ENCODE data around the gene BNIP3.

BNIP3 gene

DNA sequence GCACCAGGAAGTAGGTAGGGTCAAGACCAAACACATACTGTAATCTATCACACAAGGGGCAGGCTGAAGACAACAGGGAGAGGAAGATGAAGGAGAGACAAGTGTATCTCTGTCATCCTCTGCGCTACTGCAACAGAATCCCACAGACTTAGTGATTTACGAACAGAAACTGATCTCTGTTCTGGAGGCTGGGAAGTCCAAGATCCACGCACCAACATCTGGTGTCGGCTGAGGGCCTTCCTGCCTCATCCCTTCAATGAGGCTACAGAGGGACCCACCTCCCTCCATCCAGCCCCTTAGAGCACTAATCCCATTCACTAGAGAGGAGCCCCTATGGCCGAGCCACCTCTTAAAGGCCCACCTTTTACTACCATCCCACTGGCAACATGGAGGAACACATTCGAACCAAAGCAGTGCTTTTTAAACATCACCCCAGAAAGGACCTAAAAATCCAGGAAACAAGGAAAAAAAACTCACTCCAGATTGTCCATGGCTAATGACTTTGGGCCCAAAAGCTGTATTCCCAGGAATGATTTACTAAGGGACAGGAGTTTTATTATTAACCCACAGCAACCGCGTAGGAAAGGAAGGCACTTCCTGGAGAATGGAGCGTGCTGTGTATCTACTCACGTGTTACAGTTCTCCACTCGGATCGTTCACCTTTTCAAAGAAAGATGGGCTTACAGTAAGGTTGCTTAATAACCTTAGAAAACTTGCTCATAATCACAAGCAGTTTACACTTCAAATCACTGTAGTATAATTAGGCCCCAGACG, 4.2 kb downstream of the BNIP3 start:
- no peak overlapping the region for H3K4me3 Mint-ChIP-seq
- peaks cover 72% of the 10 kb centered on the region for H3K4me1 Mint-ChIP-seq (ENCODE audit: low read depth)
- H3K27me3 Mint-ChIP-seq (ENCODE audit: low read depth), result no peaks in the 10 kb centered on the region
- peak overlapping the region; percentile 73 for H3K27ac Mint-ChIP-seq
- H3K9me3 Mint-ChIP-seq, result no peaks in the 10 kb centered on the region
- H3K36me3 Mint-ChIP-seq (ENCODE audit: low read depth), result peaks cover 25% of the 10 kb centered on the region

DNA sequence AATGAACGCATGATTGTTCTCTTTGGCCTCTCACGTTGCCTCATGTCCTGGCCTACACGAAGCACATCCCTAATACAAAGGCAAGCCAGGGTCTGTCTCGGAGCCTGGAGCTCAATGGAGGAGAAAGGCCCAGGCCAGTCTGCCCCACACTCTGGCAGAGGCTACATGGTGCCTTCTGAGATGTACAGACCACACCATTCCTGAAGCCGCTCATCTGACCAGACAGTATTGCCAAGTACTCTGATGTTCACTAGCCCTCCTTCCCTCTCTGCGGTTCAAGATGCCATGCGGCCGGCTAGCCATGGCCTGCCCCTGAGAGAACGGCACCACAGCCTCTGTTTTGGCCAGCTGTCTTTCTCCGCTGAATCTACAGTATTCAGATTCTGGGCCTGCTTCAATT, 5.9 kb downstream of the BNIP3 start:
- no peak overlapping the region for H3K4me3 Mint-ChIP-seq
- no peaks in the 10 kb centered on the region for H3K9me3 Mint-ChIP-seq
- no peaks in the 10 kb centered on the region for H3K27me3 Mint-ChIP-seq (ENCODE audit: low read depth)
- H3K27ac Mint-ChIP-seq, result peak overlapping the region; percentile 64
- peaks cover 28% of the 10 kb centered on the region for H3K36me3 Mint-ChIP-seq (ENCODE audit: low read depth)
- H3K4me1 Mint-ChIP-seq (ENCODE audit: low read depth), result peaks cover 81% of the 10 kb centered on the region

DNA sequence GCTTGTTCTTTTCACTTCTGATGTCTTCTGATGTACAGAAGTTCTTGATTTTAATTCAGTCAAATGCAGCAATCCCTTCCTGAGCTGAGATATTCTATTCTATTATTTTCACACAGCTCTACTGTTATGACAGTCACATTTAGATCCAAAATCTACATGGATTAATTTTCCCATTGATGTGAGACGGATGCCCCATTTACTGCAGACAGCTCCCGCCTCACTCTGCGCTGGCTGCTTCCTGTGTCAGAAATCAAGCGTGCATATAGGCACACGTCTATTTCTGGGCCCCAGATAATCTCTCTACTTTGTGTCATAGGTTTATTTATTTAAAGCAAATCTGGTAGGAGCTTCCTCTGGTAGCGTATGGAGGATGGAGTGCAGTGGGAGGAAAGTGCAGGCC, 6.7 kb downstream of the BNIP3 start:
- H3K27ac Mint-ChIP-seq, result peak overlapping the region; percentile 58
- no peaks in the 10 kb centered on the region for H3K27me3 Mint-ChIP-seq (ENCODE audit: low read depth)
- no peaks in the 10 kb centered on the region for H3K9me3 Mint-ChIP-seq

GRCh38 chr10:131974034-131974817, 7.5 kb downstream of the BNIP3 start:
- peaks cover 76% of the 10 kb centered on the region for H3K4me1 Mint-ChIP-seq (ENCODE audit: low read depth)
- no peaks in the 10 kb centered on the region for H3K9me3 Mint-ChIP-seq
- peaks cover 29% of the 10 kb centered on the region for H3K36me3 Mint-ChIP-seq (ENCODE audit: low read depth)
- H3K4me3 Mint-ChIP-seq, result peak overlapping the region; percentile 81
- H3K27me3 Mint-ChIP-seq (ENCODE audit: low read depth), result no peaks in the 10 kb centered on the region
- H3K27ac Mint-ChIP-seq, result peak overlapping the region; percentile 84

More for the DNA sequence above, 6.7 kb downstream of the BNIP3 start:
- Mint-ChIP-seq H3K36me3 (ENCODE audit: low read depth) (peaks cover 31% of the 10 kb centered on the region), H3K4me1 (ENCODE audit: low read depth) (peaks cover 82% of the 10 kb centered on the region), H3K4me3 (peak overlapping the region; percentile 24)

DNA sequence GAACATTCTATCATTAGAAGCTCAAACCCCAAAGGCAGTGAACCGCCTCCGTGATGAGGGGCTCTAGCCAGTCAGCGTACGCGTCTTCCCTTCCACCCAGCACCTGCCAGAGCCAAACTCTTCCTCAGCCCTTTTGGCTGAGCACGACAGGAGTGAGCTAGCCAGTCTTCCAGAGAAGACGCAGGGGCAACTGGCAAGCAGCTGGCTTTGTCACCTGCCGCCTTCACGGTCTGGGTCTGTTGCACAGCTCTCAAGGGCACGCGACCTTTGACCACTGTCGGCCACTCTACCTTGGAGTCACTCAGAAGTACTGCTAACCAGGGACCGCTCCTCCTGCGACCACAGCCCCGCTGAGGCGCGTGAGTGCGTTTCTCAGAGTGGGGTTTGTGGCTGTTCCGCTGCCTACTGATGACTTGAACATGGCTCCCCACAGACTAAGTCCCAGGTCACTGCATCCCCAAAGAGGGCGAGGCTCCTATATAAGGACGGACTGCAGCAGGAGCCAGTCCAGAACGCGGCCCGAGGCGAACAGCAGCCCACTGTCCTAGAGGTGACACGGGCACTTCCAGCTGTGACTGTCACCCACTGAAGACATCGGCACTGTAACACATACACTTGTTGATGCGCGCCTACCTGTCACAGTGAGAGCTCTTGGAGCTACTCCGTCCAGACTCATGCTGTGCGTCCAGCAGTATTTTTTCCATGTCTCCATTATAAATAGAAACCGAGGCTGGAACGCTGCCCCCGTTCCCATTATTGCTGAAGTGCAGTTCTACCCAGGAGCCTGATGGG, 8.4 kb downstream of the BNIP3 start:
- peak overlapping the region; percentile 81 for H3K4me3 Mint-ChIP-seq
- H3K36me3 Mint-ChIP-seq (ENCODE audit: low read depth), result peaks cover 33% of the 10 kb centered on the region
- H3K27ac Mint-ChIP-seq, result peak overlapping the region; percentile 95
- no peaks in the 10 kb centered on the region for H3K9me3 Mint-ChIP-seq
- no peaks in the 10 kb centered on the region for H3K27me3 Mint-ChIP-seq (ENCODE audit: low read depth)
- peaks cover 70% of the 10 kb centered on the region for H3K4me1 Mint-ChIP-seq (ENCODE audit: low read depth)

GRCh38 chr10:131972474-131973071, 9.2 kb downstream of the BNIP3 start:
- peak overlapping the region; percentile 95 for H3K27ac Mint-ChIP-seq
- no peaks in the 10 kb centered on the region for H3K9me3 Mint-ChIP-seq
- no peaks in the 10 kb centered on the region for H3K27me3 Mint-ChIP-seq (ENCODE audit: low read depth)
- peaks cover 30% of the 10 kb centered on the region for H3K36me3 Mint-ChIP-seq (ENCODE audit: low read depth)
- H3K4me3 Mint-ChIP-seq, result peak overlapping the region; percentile 81
- peaks cover 62% of the 10 kb centered on the region for H3K4me1 Mint-ChIP-seq (ENCODE audit: low read depth)

DNA sequence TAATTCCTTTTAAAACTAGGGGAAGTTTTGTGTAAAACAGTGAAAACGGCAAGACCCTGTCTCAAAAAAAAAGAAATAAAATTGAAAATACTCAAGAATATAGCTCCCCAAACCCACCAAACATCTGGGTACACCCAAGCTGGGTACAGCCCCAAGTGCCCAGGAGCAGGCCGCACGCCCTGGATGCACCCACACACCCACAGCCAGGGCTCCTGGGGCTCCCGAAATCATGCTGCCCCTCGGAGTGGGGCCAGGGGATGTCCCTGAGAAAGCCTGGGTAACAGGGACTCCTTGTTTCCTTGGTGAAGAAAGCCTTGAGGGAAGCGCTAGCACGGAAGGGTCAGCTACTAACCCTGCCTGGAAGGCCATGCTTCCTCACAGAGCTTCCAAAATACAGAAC, 10.1 kb downstream of the BNIP3 start:
- peak overlapping the region; percentile 95 for H3K27ac Mint-ChIP-seq
- peaks cover 53% of the 10 kb centered on the region for H3K4me1 Mint-ChIP-seq (ENCODE audit: low read depth)
- no peaks in the 10 kb centered on the region for H3K27me3 Mint-ChIP-seq (ENCODE audit: low read depth)
- H3K36me3 Mint-ChIP-seq (ENCODE audit: low read depth), result peaks cover 31% of the 10 kb centered on the region
- no peaks in the 10 kb centered on the region for H3K9me3 Mint-ChIP-seq
- H3K4me3 Mint-ChIP-seq, result no peak overlapping the region

- Mint-ChIP-seq H3K9me3 (no peaks in the 10 kb centered on the region), H3K4me3 (no peak overlapping the region), H3K27ac (peak overlapping the region; percentile 59), H3K27me3 (ENCODE audit: low read depth) (no peaks in the 10 kb centered on the region), H3K36me3 (ENCODE audit: low read depth) (peaks cover 31% of the 10 kb centered on the region), H3K4me1 (ENCODE audit: low read depth) (peaks cover 48% of the 10 kb centered on the region)
These were observed 10.8 kb downstream of the BNIP3 start for GRCh38 chr10:131970946-131971345.

DNA sequence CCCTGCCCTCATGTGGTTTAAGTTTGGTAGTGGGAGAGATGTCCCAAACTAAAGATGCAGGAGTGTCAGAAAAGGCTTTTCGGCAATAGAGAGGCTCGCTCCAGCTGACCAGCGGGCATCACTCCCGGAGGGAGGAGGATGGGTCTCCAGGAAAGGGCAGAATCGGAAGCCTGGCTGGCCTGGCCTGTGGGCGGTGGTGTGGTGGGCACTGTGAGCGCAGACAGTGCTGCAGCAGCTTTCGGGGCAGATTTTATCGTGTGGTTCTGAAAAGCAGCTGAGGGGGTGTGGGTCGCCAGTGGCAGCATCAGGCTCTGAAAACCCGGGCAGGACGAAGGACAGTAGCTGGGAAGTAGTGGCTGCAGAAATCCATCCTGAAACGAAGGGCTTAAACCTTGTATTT, 12.8 kb downstream of the BNIP3 start:
- Mint-ChIP-seq H3K4me3 (no peak overlapping the region), H3K36me3 (ENCODE audit: low read depth) (peaks cover 31% of the 10 kb centered on the region), H3K27me3 (ENCODE audit: low read depth) (no peaks in the 10 kb centered on the region), H3K27ac (no peak overlapping the region), H3K4me1 (ENCODE audit: low read depth) (peaks cover 40% of the 10 kb centered on the region), H3K9me3 (no peaks in the 10 kb centered on the region)

DNA sequence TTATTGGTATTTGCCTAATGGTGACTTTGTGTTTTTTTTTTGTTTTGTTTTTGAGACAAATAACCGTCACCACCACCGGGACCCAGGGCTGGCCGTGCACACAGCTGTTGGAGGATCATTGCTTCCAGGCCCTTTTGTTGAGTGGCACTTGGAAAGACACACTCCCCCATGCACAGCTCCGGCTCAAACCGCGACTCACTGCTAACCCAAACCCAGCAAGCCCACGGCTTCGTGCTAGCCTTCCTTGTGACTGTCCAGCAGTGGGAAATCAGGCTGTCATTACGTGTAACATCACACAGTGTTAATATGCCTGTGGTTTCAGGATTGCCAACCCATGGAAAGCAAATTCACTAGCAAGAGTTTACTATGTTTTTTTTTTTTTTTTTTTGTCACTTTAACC, 17.4 kb downstream of the BNIP3 start:
- Mint-ChIP-seq H3K36me3 (ENCODE audit: low read depth) (peaks cover 21% of the 10 kb centered on the region), H3K9me3 (no peaks in the 10 kb centered on the region), H3K4me1 (ENCODE audit: low read depth) (peaks cover 14% of the 10 kb centered on the region), H3K4me3 (no peak overlapping the region), H3K27me3 (ENCODE audit: low read depth) (no peaks in the 10 kb centered on the region), H3K27ac (no peak overlapping the region)

DNA sequence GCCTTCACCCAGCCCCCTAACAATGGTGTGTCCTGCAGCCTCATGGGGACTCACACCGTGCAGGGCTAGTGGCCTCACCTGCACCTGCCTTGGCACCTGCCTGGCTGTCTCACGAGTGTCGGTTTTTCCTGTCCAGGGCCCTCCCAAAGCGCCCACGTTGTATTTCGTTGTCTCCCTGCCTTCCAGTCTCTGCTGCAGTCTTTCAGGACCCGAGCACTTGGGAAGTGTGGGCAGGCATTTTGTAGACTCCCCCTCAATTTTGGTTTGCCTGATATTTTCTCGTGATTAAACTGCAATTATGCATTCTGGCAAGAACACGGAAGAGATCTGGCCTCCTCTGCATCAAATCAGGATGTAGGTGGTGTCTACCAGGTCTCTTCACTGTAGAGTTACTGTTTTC, 17.9 kb downstream of the BNIP3 start:
- Mint-ChIP-seq H3K27ac (peak overlapping the region; percentile 13), H3K9me3 (no peaks in the 10 kb centered on the region), H3K36me3 (ENCODE audit: low read depth) (peaks cover 19% of the 10 kb centered on the region), H3K27me3 (ENCODE audit: low read depth) (no peaks in the 10 kb centered on the region), H3K4me1 (ENCODE audit: low read depth) (peaks cover 14% of the 10 kb centered on the region), H3K4me3 (no peak overlapping the region)

DNA sequence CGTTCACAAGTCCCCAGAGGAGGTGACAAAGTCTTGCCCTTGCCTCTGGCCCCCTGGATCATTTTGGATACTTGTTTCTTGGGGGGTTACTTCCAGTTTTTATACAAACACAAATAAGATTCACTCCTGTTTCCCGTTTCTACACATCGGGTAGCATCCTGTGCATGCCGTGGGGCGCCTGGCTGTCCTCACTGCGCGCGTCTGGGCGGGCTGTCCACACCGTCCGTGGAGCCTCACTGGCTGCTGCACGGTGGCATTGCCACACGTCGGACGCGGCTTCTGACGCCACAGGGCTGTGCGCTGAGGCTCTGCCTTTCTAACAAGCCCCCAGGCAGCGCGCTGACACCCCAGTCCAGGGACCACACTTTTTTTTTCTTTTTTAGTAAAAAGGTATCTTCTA, 18.4 kb downstream of the BNIP3 start:
- H3K27ac Mint-ChIP-seq, result no peak overlapping the region
- H3K9me3 Mint-ChIP-seq, result no peaks in the 10 kb centered on the region
- H3K27me3 Mint-ChIP-seq (ENCODE audit: low read depth), result no peaks in the 10 kb centered on the region
- peaks cover 18% of the 10 kb centered on the region for H3K36me3 Mint-ChIP-seq (ENCODE audit: low read depth)
- no peak overlapping the region for H3K4me3 Mint-ChIP-seq
- peaks cover 14% of the 10 kb centered on the region for H3K4me1 Mint-ChIP-seq (ENCODE audit: low read depth)

DNA sequence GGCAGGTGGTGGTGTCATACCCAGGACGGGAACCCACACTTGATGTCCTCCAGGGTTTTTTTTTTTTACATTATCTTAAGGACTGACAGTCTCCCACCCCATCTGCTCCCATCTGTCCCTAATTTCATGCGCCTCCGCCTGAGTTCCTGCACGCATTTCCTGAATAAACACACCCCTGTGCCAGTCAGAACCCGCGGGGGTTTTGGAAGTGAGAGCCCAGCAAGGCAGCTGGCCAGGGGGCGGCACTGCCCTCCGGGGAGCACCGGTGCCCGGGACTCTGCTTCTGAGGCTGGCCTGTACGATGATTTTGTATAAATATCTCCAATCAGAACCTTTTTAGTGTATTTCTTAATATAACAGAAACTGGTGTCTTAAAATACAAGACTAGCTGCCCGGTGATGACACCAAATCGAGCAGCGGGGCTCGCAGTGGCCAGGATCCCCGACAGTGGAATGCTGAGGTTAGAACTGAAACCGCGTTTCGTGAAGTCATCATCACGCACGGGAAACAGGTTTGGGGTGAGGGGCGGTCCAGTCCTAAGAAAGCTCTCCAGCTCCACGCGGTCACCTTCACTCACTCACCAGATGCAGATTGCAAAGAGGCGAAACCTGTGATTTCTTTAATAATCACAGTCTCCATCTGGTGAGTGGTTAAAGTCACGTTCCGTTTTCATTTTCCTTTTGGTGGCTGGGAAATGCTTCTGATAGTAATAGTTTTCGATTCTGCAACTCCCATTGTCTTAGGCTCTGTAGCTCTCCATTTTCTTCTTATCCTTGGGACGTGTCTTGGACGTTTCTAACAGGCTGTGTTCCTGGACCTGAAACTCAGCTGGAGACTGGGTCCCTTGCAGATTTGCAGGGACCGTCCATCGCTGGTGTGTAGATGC, 19.7 kb downstream of the BNIP3 start:
- peaks cover 21% of the 10 kb centered on the region for H3K36me3 Mint-ChIP-seq (ENCODE audit: low read depth)
- no peaks in the 10 kb centered on the region for H3K9me3 Mint-ChIP-seq
- H3K4me1 Mint-ChIP-seq (ENCODE audit: low read depth), result peaks cover 14% of the 10 kb centered on the region
- no peaks in the 10 kb centered on the region for H3K27me3 Mint-ChIP-seq (ENCODE audit: low read depth)
- peak overlapping the region; percentile 18 for H3K27ac Mint-ChIP-seq
- H3K4me3 Mint-ChIP-seq, result no peak overlapping the region

Data from T-helper 1 cell treated with Interleukin-12 subunit alpha and Interleukin-12 subunit beta and Interleukin-4 antibody, amounts not matched to agents 30 μg/mL and 1 μg/mL, for 36 hours (primary cell).